Measurements from ENCODE around the gene RABAC1.
"Not testable (repeated sequence)": the region's sequence is repeated elsewhere in the genome, so short reads cannot be mapped to it uniquely, and the experiment has no call there.

Gene RABAC1

GRCh38 chr19:41959056-41960053 is at the start of gene RABAC1:
TSS of gene RABAC1 (minus strand) at chr19:41959321. CDS start at chr19:41959292, 29 bp downstream.
- FAIRE-seq: peak; percentile 87

- no peak for FAIRE-seq
These were observed 47.4 kb upstream of the RABAC1 start for GRCh38 chr19:42006569-42006968.

GRCh38 chr19:42005504-42005903 is 46.4 kb upstream of the RABAC1 start:
- FAIRE-seq: no peak

- no peak for FAIRE-seq
These were observed 44.6 kb upstream of the RABAC1 start for GRCh38 chr19:42003506-42004294.

- FAIRE-seq: no peak
These were observed 40.7 kb upstream of the RABAC1 start for GRCh38 chr19:41999878-42000208.

GRCh38 chr19:41999071-41999877 is 40.2 kb upstream of the RABAC1 start:
- no peak for FAIRE-seq

- no peak for FAIRE-seq
These were observed 39.3 kb upstream of the RABAC1 start for GRCh38 chr19:41998246-41999020.

- FAIRE-seq: no peak
These were observed 38.7 kb upstream of the RABAC1 start for GRCh38 chr19:41997851-41998229.

GRCh38 chr19:41997121-41997850 is 38.2 kb upstream of the RABAC1 start:
- no peak for FAIRE-seq

- no peak for FAIRE-seq
These were observed 37.1 kb upstream of the RABAC1 start for GRCh38 chr19:41995959-41996797.

- FAIRE-seq: no peak
These were observed 36.2 kb upstream of the RABAC1 start for GRCh38 chr19:41994994-41995958.

- FAIRE-seq: no peak
These were observed 35.4 kb upstream of the RABAC1 start for GRCh38 chr19:41994521-41994971.

GRCh38 chr19:41993612-41994483 is 34.7 kb upstream of the RABAC1 start, which contains the start of gene ATP1A3:
TSS of gene ATP1A3 (minus strand) at chr19:41994230. CDS start at chr19:41994076, 154 bp downstream.
- no peak for FAIRE-seq

- not testable (repeated sequence) for FAIRE-seq
These were observed 32.9 kb upstream of the RABAC1 start for GRCh38 chr19:41991925-41992569.

GRCh38 chr19:41991025-41991424 is 31.9 kb upstream of the RABAC1 start:
- FAIRE-seq: no peak

GRCh38 chr19:41990615-41991014 is 31.5 kb upstream of the RABAC1 start:
- no peak for FAIRE-seq

- FAIRE-seq: no peak
These were observed 30.9 kb upstream of the RABAC1 start for GRCh38 chr19:41990028-41990427.

All from A204.1 (cell line).